ENCODE results near the gene FUT3.

Gene FUT3

GRCh38 chr19:5795382-5795919, 55.8 kb downstream of the FUT3 start:
- Histone ChIP-seq H3K9me3 (no peaks in the 10 kb centered on the region), H3K27ac (no peak overlapping the region), H3K4me1 (peaks cover 0 to under 1% (median 0%) of the 10 kb centered on the region in 4 donors), H3K27me3 (peaks cover 0 to 31% of the 10 kb centered on the region in 2 donors), H3K36me3 (no peaks in the 10 kb centered on the region), H3K4me3 (no peak overlapping the region)
- no peak for DNase-seq
- intact Hi-C loops (cut with DNase I; ENCODE audit: low total_unique reads): no loop called here
- TF ChIP-seq CTCF (IDR thresholded peaks at IDR 0.05): no peak

- Histone ChIP-seq H3K36me3 (peaks cover 19 to 20% (median 19%) of the 10 kb centered on the region in 3 donors), H3K9me3 (no peaks in the 10 kb centered on the region), H3K4me3 (no peak overlapping the region), H3K27me3 (peaks cover 0 to 10% of the 10 kb centered on the region in 2 donors), H3K27ac (no peak overlapping the region), H3K4me1 (peaks cover 0 to 8% (median 7%) of the 10 kb centered on the region in 4 donors)
- intact Hi-C loops (cut with DNase I; ENCODE audit: low total_unique reads): no loop called here
- TF ChIP-seq CTCF (IDR thresholded peaks at IDR 0.05): no peak
- no peak for DNase-seq
Measured at GRCh38 chr19:5793188-5793587, 58.1 kb downstream of the FUT3 start.
